HEK293 (cell line): ENCODE results near the gene TMEM222.

Experiments
- CTCF ChIA-PET: fragments of 350-600 bp; formaldehyde crosslinking; extraction: SDS; loops from one replicate; lab custom pipeline; 2021; ENCODE audit warnings: antibody characterized with exemption; lab: Yijun Ruan, JAX
- POLR2A ChIA-PET: fragments of 300-600 bp; formaldehyde crosslinking; extraction: SDS; loops from one replicate; lab custom pipeline; 2020; ENCODE audit warnings: antibody characterized with exemption, inconsistent platforms; lab: Yijun Ruan, JAX
- H3K27ac ChIP-seq: fragments of 200-500 bp; sonication (Bioruptor generic); 2 replicates; pipeline ENCODE4 v1.5.1; 2014; ENCODE audit warnings: low read depth, low read length, control low read depth, inconsistent platforms; ENCODE audit errors: extremely low read depth
- H3K36me3 ChIP-seq, 2 experiments: fragments of 200-500 bp in 1 of 2; sonication (Bioruptor generic) in 1 of 2; 1 replicate in 1 of 2; 2 replicates in 1 of 2; pipeline ENCODE4 v1.5.1; 2014 to 2017; ENCODE audit warnings: inconsistent platforms in 2 of 2, low read length in 2 of 2; ENCODE audit not compliant: control insufficient read depth in 2 of 2, insufficient read depth in 1 of 2
- H3K4me1 ChIP-seq: fragments of 200-500 bp; sonication (Bioruptor generic); 2 replicates; pipeline ENCODE4 v1.5.1; 2014; ENCODE audit warnings: mild to moderate bottlenecking, low read length, inconsistent platforms; ENCODE audit not compliant: control insufficient read depth, insufficient read depth
- H3K4me3 ChIP-seq: 2 replicates; pipeline ENCODE4 v1.5.1; 2011; ENCODE audit warnings: low read depth, mild to moderate bottlenecking, control low read depth, low read length, moderate library complexity
- H3K9me3 ChIP-seq: fragments of 200-500 bp; sonication (Bioruptor generic); 2 replicates; pipeline ENCODE4 v1.5.1; 2014; ENCODE audit warnings: low read depth, low read length, inconsistent platforms; ENCODE audit not compliant: control insufficient read depth, insufficient read depth
- BCL6B ChIP-seq: fragments of 450-650 bp; formaldehyde crosslinking; IDR thresholded peaks from 2 replicates; pipeline ENCODE4 v1.5.1; 2017; ENCODE audit warnings: missing biosample characterization, missing genetic modification characterization
- EGR2 ChIP-seq: fragments of 450-650 bp; formaldehyde crosslinking; IDR thresholded peaks from 2 replicates; pipeline ENCODE4 v1.5.1; 2016; ENCODE audit warnings: low read depth, missing biosample characterization, missing genetic modification characterization
- ELK4 ChIP-seq: IDR thresholded peaks from 2 replicates; pipeline ENCODE4 v1.6.1; 2011; ENCODE audit warnings: mild to moderate bottlenecking, low read depth, low read length, borderline replicate concordance
- KLF10 ChIP-seq: fragments of 450-650 bp; IDR thresholded peaks from 2 replicates; pipeline ENCODE4 v1.5.1; 2018; ENCODE audit warnings: missing biosample characterization, mild to moderate bottlenecking, missing genetic modification characterization
- KLF8 ChIP-seq: fragments of 450-650 bp; formaldehyde crosslinking; IDR thresholded peaks from 2 replicates; pipeline ENCODE4 v1.5.1; 2016; ENCODE audit warnings: missing biosample characterization, missing genetic modification characterization
- KLF9 ChIP-seq: fragments of 450-650 bp; formaldehyde crosslinking; IDR thresholded peaks from 2 replicates; pipeline ENCODE4 v1.5.1; 2016; ENCODE audit warnings: missing biosample characterization, missing genetic modification characterization, low read depth
- MZF1 ChIP-seq: fragments of 450-650 bp; formaldehyde crosslinking; IDR thresholded peaks from 2 replicates; pipeline ENCODE4 v1.5.1; 2017; ENCODE audit warnings: missing biosample characterization, missing genetic modification characterization, borderline replicate concordance
- OVOL3 ChIP-seq: fragments of 450-650 bp; formaldehyde crosslinking; IDR thresholded peaks from 2 replicates; pipeline ENCODE4 v1.5.1; 2016; ENCODE audit warnings: missing biosample characterization, missing genetic modification characterization
- SP2 ChIP-seq: fragments of 450-650 bp; formaldehyde crosslinking; IDR thresholded peaks from 2 replicates; pipeline ENCODE4 v1.5.1; 2016; ENCODE audit warnings: missing biosample characterization, missing genetic modification characterization
- ZBTB26 ChIP-seq: fragments of 450-650 bp; formaldehyde crosslinking; optimal IDR thresholded peaks from 2 replicates; pipeline ENCODE3; 2016; ENCODE audit warnings: missing biosample characterization, mild to moderate bottlenecking, missing genetic modification characterization
- ZBTB44 ChIP-seq: fragments of 450-650 bp; IDR thresholded peaks from 2 replicates; pipeline ENCODE4 v1.5.1; 2018; ENCODE audit warnings: missing biosample characterization, mild to moderate bottlenecking, missing genetic modification characterization
- ZFHX2 ChIP-seq: fragments of 450-650 bp; formaldehyde crosslinking; conservative IDR thresholded peaks from 2 replicates; pipeline ENCODE4 v1.5.1; 2016; ENCODE audit warnings: missing biosample characterization, missing genetic modification characterization
- ZNF146 ChIP-seq: fragments of 450-650 bp; formaldehyde crosslinking; IDR thresholded peaks from 2 replicates; pipeline ENCODE4 v1.5.1; 2016; ENCODE audit warnings: missing biosample characterization, missing genetic modification characterization
- ZNF16 ChIP-seq: fragments of 450-650 bp; formaldehyde crosslinking; IDR thresholded peaks from 2 replicates; pipeline ENCODE4 v1.5.1; 2016; ENCODE audit warnings: low read depth, missing biosample characterization, missing genetic modification characterization
- ZNF23 ChIP-seq: fragments of 450-650 bp; formaldehyde crosslinking; IDR thresholded peaks from 2 replicates; pipeline ENCODE4 v1.5.1; 2016; ENCODE audit warnings: missing biosample characterization, missing genetic modification characterization, borderline replicate concordance
- ZNF280C ChIP-seq: fragments of 450-650 bp; formaldehyde crosslinking; IDR thresholded peaks from 2 replicates; pipeline ENCODE4 v1.5.1; 2016; ENCODE audit warnings: missing biosample characterization, missing genetic modification characterization
- ZNF292 ChIP-seq: fragments of 450-650 bp; formaldehyde crosslinking; IDR thresholded peaks from 2 replicates; pipeline ENCODE4 v1.5.1; 2016; ENCODE audit warnings: low read depth, missing biosample characterization, missing genetic modification characterization, borderline replicate concordance
- ZNF324 ChIP-seq: fragments of 450-650 bp; formaldehyde crosslinking; IDR thresholded peaks from 2 replicates; pipeline ENCODE4 v1.5.1; 2016; ENCODE audit warnings: missing biosample characterization, missing genetic modification characterization
- ZNF488 ChIP-seq: fragments of 450-650 bp; formaldehyde crosslinking; IDR thresholded peaks from 2 replicates; pipeline ENCODE4 v1.5.1; 2016; ENCODE audit warnings: missing biosample characterization, missing genetic modification characterization
- ZNF530 ChIP-seq: fragments of 450-650 bp; formaldehyde crosslinking; IDR thresholded peaks from 2 replicates; pipeline ENCODE4 v1.5.1; 2016; ENCODE audit warnings: low read depth, missing biosample characterization, missing genetic modification characterization
- ZNF558 ChIP-seq: fragments of 450-650 bp; formaldehyde crosslinking; IDR thresholded peaks from 2 replicates; pipeline ENCODE4 v1.5.1; 2016; ENCODE audit warnings: missing biosample characterization, missing genetic modification characterization
- ZNF768 ChIP-seq: fragments of 450-650 bp; formaldehyde crosslinking; IDR thresholded peaks from 2 replicates; pipeline ENCODE4 v1.5.1; 2018; ENCODE audit warnings: missing biosample characterization, mild to moderate bottlenecking, missing genetic modification characterization
- ZNF792 ChIP-seq: fragments of 450-650 bp; formaldehyde crosslinking; IDR thresholded peaks from 2 replicates; pipeline ENCODE4 v1.5.1; 2016; ENCODE audit warnings: missing biosample characterization, missing genetic modification characterization

TMEM222 gene

GRCh38 chr1:27360159-27361043, 38.4 kb downstream of the TMEM222 start:
- POLR2A ChIA-PET, result no interaction called here
- TF ChIP-seq KLF9 (0 out of 2 replicates have a peak, but pooled peaks have one; percentile 19), ZNF488 (tag by site-specific recombination) (no peak), ZNF530 (tag by site-specific recombination) (no peak), ZNF292 (tag by site-specific recombination) (no peak), ELK4 (no peak), BCL6B (no peak), KLF8 (tag by site-specific recombination) (peak; percentile 42; the same call in 1 of the 2 replicates), ZFHX2 (tag by site-specific recombination) (peak; percentile 59), SP2 (0 out of 2 replicates have a peak, but pooled peaks have one; percentile 11), EGR2 (peak; percentile 50; the same call in 1 of the 2 replicates), ZBTB44 (no peak)
- TF ChIP-seq, all 188 proteins: peak for 5
- Histone ChIP-seq H3K4me1 (no peaks in the 10 kb centered on the region), H3K27ac (no peak overlapping the region), H3K4me3 (no peak overlapping the region), H3K9me3 (no peaks in the 10 kb centered on the region), H3K36me3 (peaks cover 0 to 57% of the 10 kb centered on the region in 2 experiments; a peak in 1 of 3 replicates)
- CTCF ChIA-PET, result interaction anchor here (0.6 to 1.6 kb wide), 3 partner anchors 32 to 62 kb away, joined by 3 to 4 read pairs (median 3); no protein-coding TSS in a partner anchor

- no peak overlapping the region for H3K4me3 ChIP-seq
- CTCF ChIA-PET, result interaction anchor here (0.8 kb wide), 1 partner anchor 32 kb away, joined by 3 read pairs; no protein-coding TSS in a partner anchor
- TF ChIP-seq ZNF23, result no peak
- TF ChIP-seq ZNF792, result no peak
- TF ChIP-seq ZNF16 (tag by site-specific recombination), result no peak
- TF ChIP-seq MZF1 (tag by site-specific recombination), result no peak
- TF ChIP-seq ZNF324 (tag by site-specific recombination), result no peak
- TF ChIP-seq ZNF768 (tag by site-specific recombination), result no peak
- no peak for TF ChIP-seq ZBTB26 (tag by site-specific recombination)
- no peak for TF ChIP-seq ZNF558 (tag by site-specific recombination)
- TF ChIP-seq ZNF280C (tag by site-specific recombination), result no peak
- TF ChIP-seq ZNF146 (tag by site-specific recombination), result no peak
- no peak for TF ChIP-seq KLF10 (tag by site-specific recombination)
- TF ChIP-seq OVOL3 (tag by site-specific recombination), result no peak
- TF ChIP-seq, all 188 proteins: peak for 0
- Histone ChIP-seq H3K4me1 (no peaks in the 10 kb centered on the region), H3K27ac (no peak overlapping the region), H3K36me3 (peaks cover 0 to 50% of the 10 kb centered on the region in 2 experiments; a peak in 1 of 3 replicates), H3K9me3 (no peaks in the 10 kb centered on the region)
- POLR2A ChIA-PET, result no interaction called here
These were observed 39.1 kb downstream of the TMEM222 start for GRCh38 chr1:27361044-27361402.
